ENCODE results near the gene PTK6.

The PTK6 gene

GRCh38 chr20:63554361-63555278, 17.4 kb upstream of the PTK6 start:
- H3K9ac ChIP-seq (ENCODE audit: low read length), result no peak overlapping the region
- peaks cover 67% of the 10 kb centered on the region for H3K27me3 ChIP-seq (replicated peaks; ENCODE audit: insufficient read depth, low read length)

GRCh38 chr20:63553933-63554290, 16.7 kb upstream of the PTK6 start, which contains the start of gene FNDC11:
Gene FNDC11 (plus strand): TSS chr20:63554159. CDS start chr20:63555664, 1,505 bp downstream.
- no peaks in the 10 kb centered on the region for H3K4me1 ChIP-seq (ENCODE audit: low read length)
- H3K9ac ChIP-seq (ENCODE audit: low read length), result no peak within 1 kb of the TSS
- H3K36me3 ChIP-seq (replicated peaks; ENCODE audit: insufficient read depth, low read length), result no peaks in the 10 kb centered on the region
- H3K79me2 ChIP-seq (ENCODE audit: low read length), result no peaks in the 10 kb centered on the region
- H3K9me3 ChIP-seq (replicated peaks; ENCODE audit: insufficient read depth, low read length), result no peaks in the 10 kb centered on the region
- H3K27ac ChIP-seq (ENCODE audit: low read length), result no peak within 1 kb of the TSS
- H4K20me1 ChIP-seq (ENCODE audit: insufficient read depth, low read length), result no peaks in the 10 kb centered on the region
- no peak within 1 kb of the TSS for H2AFZ ChIP-seq (ENCODE audit: low read length)
- TF ChIP-seq EZH2 (optimal IDR thresholded peaks at IDR 0.05; ENCODE audit: low read depth, low read length) (no peak), CTCF (IDR thresholded peaks at IDR 0.05; ENCODE audit: low read length) (no peak), EZH2phosphoT487 (IDR thresholded peaks at IDR 0.05; ENCODE audit: low read length) (no peak)
- H3K4me3 ChIP-seq (ENCODE audit: low read length), result no peak within 1 kb of the TSS
- DNase-seq, result no peak
- no peaks in the 10 kb centered on the region for H3F3A ChIP-seq (ENCODE audit: insufficient read depth, low read length)
- H3K4me2 ChIP-seq (ENCODE audit: low read depth, low read length), result no peak within 1 kb of the TSS
- H3K27me3 ChIP-seq (replicated peaks; ENCODE audit: insufficient read depth, low read length), result peaks cover 72% of the 10 kb centered on the region
- H3K9me2 ChIP-seq (replicated peaks; ENCODE audit: insufficient read depth, low read length), result no peaks in the 10 kb centered on the region

More at GRCh38 chr20:63554361-63555278, 17.4 kb upstream of the PTK6 start:
- no peaks in the 10 kb centered on the region for H3K79me2 ChIP-seq (ENCODE audit: low read length)
- no peaks in the 10 kb centered on the region for H3K36me3 ChIP-seq (replicated peaks; ENCODE audit: insufficient read depth, low read length)
- H3K9me2 ChIP-seq (replicated peaks; ENCODE audit: insufficient read depth, low read length), result no peaks in the 10 kb centered on the region
- TF ChIP-seq EZH2phosphoT487 (IDR thresholded peaks at IDR 0.05; ENCODE audit: low read length) (no peak), EZH2 (optimal IDR thresholded peaks at IDR 0.05; ENCODE audit: low read depth, low read length) (no peak), CTCF (IDR thresholded peaks at IDR 0.05; ENCODE audit: low read length) (no peak)
- no peak overlapping the region for H3K4me3 ChIP-seq (ENCODE audit: low read length)
- no peaks in the 10 kb centered on the region for H3K4me1 ChIP-seq (ENCODE audit: low read length)
- H3F3A ChIP-seq (ENCODE audit: insufficient read depth, low read length), result no peaks in the 10 kb centered on the region
- no peaks in the 10 kb centered on the region for H3K9me3 ChIP-seq (replicated peaks; ENCODE audit: insufficient read depth, low read length)
- no peak overlapping the region for H3K27ac ChIP-seq (ENCODE audit: low read length)
- no peak for DNase-seq
- no peak overlapping the region for H3K4me2 ChIP-seq (ENCODE audit: low read depth, low read length)
- H2AFZ ChIP-seq (ENCODE audit: low read length), result no peak overlapping the region
- H4K20me1 ChIP-seq (ENCODE audit: insufficient read depth, low read length), result no peaks in the 10 kb centered on the region

- DNase-seq, result no peak
- no peak overlapping the region for H3K9ac ChIP-seq (ENCODE audit: low read length)
- H3K27me3 ChIP-seq (replicated peaks; ENCODE audit: insufficient read depth, low read length), result peaks cover 77% of the 10 kb centered on the region
- no peak overlapping the region for H3K4me3 ChIP-seq (ENCODE audit: low read length)
- H2AFZ ChIP-seq (ENCODE audit: low read length), result no peak overlapping the region
- H3K4me2 ChIP-seq (ENCODE audit: low read depth, low read length), result no peak overlapping the region
- H3K27ac ChIP-seq (ENCODE audit: low read length), result no peak overlapping the region
- no peaks in the 10 kb centered on the region for H4K20me1 ChIP-seq (ENCODE audit: insufficient read depth, low read length)
- H3K79me2 ChIP-seq (ENCODE audit: low read length), result no peaks in the 10 kb centered on the region
- no peaks in the 10 kb centered on the region for H3K9me2 ChIP-seq (replicated peaks; ENCODE audit: insufficient read depth, low read length)
- no peaks in the 10 kb centered on the region for H3K9me3 ChIP-seq (replicated peaks; ENCODE audit: insufficient read depth, low read length)
- no peaks in the 10 kb centered on the region for H3K36me3 ChIP-seq (replicated peaks; ENCODE audit: insufficient read depth, low read length)
- H3K4me1 ChIP-seq (ENCODE audit: low read length), result no peaks in the 10 kb centered on the region
- no peak for TF ChIP-seq EZH2phosphoT487 (IDR thresholded peaks at IDR 0.05; ENCODE audit: low read length)
- TF ChIP-seq CTCF (IDR thresholded peaks at IDR 0.05; ENCODE audit: low read length), result no peak
- no peak for TF ChIP-seq EZH2 (optimal IDR thresholded peaks at IDR 0.05; ENCODE audit: low read depth, low read length)
- H3F3A ChIP-seq (ENCODE audit: insufficient read depth, low read length), result no peaks in the 10 kb centered on the region
Observed at GRCh38 chr20:63553251-63553932, 16.2 kb upstream of the PTK6 start.

Measured in MM.1S (cell line).